Measurements from ENCODE around the gene DNAJC24. TPM values are rescaled to one million over a fixed set of nuclear protein-coding genes. Genes with fewer than 3 reads are reported as not detected.

Gene DNAJC24
- total RNA-seq, 6 donors from 2014 or later, result 3.2 to 32.5 (median 15.9) TPM

DNA sequence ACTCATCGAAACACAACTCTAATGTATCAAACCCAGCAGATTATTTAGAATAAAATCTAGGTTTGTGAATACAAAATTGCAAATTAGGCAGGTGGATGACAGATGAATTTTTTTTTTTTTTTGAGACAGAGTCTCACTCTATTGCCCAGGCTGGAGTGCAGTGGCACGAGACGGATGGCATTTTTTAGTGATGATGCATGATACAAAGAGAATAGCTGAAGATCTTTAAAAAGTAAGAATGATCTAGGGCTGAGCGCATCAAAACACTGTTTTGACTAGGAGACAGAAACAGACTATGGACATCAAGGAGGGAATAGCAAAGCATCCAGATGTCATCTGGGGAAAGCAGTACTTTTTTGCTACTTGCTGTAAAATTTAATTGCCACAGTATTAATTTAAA lies 76.0 kb downstream of the DNAJC24 start:
- 94 to 100% methylated on average over 4 of the region's 4 CpGs for WGBS, 2 donors
- Histone ChIP-seq H3K27me3 (no peaks in the 10 kb centered on the region), H3K36me3 (peaks cover 0 to 14% (median 0%) of the 10 kb centered on the region in 4 donors), H3K4me1 (no peaks in the 10 kb centered on the region), H3K27ac (no peak overlapping the region), H3K4me3 (no peak overlapping the region), H3K9me3 (no peaks in the 10 kb centered on the region)
- no peak for ATAC-seq (ENCODE audit: low FRiP score in 2 of 2)
- TF ChIP-seq POLR2A (IDR thresholded peaks at IDR 0.05) (no peak), EP300 (IDR thresholded peaks at IDR 0.05) (no peak)
- DNase-seq, result no peak

DNA sequence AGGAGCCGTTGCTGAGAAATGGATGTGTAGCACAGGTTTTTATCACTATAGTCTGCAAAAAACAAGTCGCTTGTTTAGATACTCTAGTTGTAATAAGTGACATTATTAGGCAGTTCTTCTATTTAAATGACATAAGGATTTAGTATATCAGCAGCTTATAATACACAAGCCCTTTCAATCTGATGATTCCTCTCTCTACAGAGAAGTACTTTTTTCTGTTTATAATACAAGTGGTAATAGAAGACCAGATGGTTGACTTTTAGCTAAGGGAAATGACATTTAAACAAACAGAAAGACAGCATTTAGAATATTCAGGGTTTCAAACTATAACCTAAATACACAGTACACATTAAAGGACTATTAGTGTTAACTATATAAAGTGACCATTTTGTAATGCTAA lies 79.4 kb downstream of the DNAJC24 start:
- Histone ChIP-seq H3K4me3 (no peak overlapping the region), H3K27ac (no peak overlapping the region), H3K9me3 (no peaks in the 10 kb centered on the region), H3K27me3 (no peaks in the 10 kb centered on the region), H3K36me3 (peaks cover 0 to 22% (median 0%) of the 10 kb centered on the region in 4 donors), H3K4me1 (no peaks in the 10 kb centered on the region)
- no peak for ATAC-seq (ENCODE audit: low FRiP score in 2 of 2)
- no peak for DNase-seq
- WGBS, 2 donors, result 80 to 82% methylated on average over 2 of the region's 2 CpGs
- TF ChIP-seq POLR2A (IDR thresholded peaks at IDR 0.05) (no peak), POLR2AphosphoS5 (IDR thresholded peaks at IDR 0.05) (no peak), EP300 (IDR thresholded peaks at IDR 0.05) (no peak)
- TF ChIP-seq, protein P1, sequence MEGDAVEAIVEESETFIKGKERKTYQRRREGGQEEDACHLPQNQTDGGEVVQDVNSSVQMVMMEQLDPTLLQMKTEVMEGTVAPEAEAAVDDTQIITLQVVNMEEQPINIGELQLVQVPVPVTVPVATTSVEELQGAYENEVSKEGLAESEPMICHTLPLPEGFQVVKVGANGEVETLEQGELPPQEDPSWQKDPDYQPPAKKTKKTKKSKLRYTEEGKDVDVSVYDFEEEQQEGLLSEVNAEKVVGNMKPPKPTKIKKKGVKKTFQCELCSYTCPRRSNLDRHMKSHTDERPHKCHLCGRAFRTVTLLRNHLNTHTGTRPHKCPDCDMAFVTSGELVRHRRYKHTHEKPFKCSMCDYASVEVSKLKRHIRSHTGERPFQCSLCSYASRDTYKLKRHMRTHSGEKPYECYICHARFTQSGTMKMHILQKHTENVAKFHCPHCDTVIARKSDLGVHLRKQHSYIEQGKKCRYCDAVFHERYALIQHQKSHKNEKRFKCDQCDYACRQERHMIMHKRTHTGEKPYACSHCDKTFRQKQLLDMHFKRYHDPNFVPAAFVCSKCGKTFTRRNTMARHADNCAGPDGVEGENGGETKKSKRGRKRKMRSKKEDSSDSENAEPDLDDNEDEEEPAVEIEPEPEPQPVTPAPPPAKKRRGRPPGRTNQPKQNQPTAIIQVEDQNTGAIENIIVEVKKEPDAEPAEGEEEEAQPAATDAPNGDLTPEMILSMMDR (IDR thresholded peaks at IDR 0.05), result no peak

DNA sequence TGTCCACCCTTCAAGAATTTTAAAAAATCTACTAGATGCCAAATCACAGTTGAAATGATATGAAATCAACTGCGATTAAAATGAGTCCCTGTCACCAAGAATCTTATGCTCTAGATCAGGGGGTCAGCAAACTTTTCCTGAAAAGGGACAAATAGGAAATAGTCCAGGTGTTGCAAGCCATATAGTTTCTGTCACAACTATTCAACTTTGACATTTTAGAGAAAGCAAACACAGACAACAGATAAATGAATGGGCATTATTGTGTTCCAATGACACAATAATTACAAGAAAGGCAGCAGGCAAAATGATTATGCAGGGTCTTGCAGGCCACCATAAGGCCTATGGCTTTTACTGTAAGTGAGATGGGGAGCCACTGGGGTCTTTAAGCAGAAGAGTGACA lies 81.2 kb downstream of the DNAJC24 start:
- no peaks in the 10 kb centered on the region for H3K27me3 ChIP-seq
- H3K36me3 ChIP-seq, result peaks cover 0 to 22% (median 0%) of the 10 kb centered on the region in 4 donors
- no peaks in the 10 kb centered on the region for H3K4me1 ChIP-seq
- no peak for DNase-seq
- H3K4me3 ChIP-seq, result no peak overlapping the region
- H3K27ac ChIP-seq, result no peak overlapping the region
- TF ChIP-seq, protein P1 (IDR thresholded peaks at IDR 0.05), result no peak
- H3K9me3 ChIP-seq, result no peaks in the 10 kb centered on the region
- WGBS, 2 donors, result 93 to 100% methylated on average over 1 of the region's 1 CpG
- no peak for ATAC-seq (ENCODE audit: low FRiP score in 2 of 2)

DNA sequence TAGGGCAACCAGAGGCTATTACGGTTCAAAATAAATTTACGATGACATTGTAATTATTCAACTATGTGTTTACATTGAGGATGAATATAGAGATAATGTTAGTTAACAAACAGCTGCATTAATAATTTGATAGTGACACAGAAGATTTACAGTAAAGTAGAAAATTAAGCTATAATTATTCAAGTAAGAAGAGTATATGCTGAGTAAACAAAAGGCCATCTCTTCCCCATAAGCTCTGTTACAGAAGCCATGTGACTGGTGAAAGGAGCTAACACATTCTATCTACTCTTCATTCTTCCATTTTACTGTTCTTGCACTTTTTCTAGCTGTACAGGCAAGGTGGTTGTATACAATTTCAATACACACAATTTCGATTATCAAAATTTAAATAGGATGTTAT lies 85.5 kb downstream of the DNAJC24 start:
- 92 to 97% methylated on average over 3 of the region's 3 CpGs for WGBS, 2 donors
- H3K27ac ChIP-seq, result no peak overlapping the region
- ATAC-seq (ENCODE audit: low FRiP score in 2 of 2), result no peak

DNA sequence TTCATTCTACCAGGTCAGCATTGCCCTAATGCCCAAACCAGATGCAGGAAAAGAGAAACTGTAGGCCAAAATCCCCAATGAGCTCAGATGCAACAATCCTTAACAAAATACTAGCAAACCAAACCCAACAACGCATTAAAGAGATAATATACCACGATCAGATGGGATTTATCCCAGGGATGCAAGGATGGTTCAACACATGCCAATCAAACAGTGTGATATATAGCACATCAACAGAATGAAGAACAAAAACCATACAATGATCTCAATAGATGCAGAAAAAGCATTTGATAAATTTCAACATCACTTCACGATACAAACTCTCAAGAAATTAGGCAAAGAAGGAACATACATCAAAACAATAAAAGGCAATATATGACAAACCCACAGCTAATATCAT lies 94.8 kb downstream of the DNAJC24 start:
- no peaks in the 10 kb centered on the region for H3K27me3 ChIP-seq
- DNase-seq (no peak), ATAC-seq (ENCODE audit: low FRiP score in 2 of 2) (no peak)
- H3K27ac ChIP-seq, result no peak overlapping the region
- H3K4me3 ChIP-seq, result no peak overlapping the region
- TF ChIP-seq POLR2AphosphoS5 (IDR thresholded peaks at IDR 0.05), result no peak
- no peak for TF ChIP-seq EP300 (IDR thresholded peaks at IDR 0.05)
- TF ChIP-seq, protein P1 (IDR thresholded peaks at IDR 0.05), result no peak
- no peak for TF ChIP-seq POLR2A (IDR thresholded peaks at IDR 0.05)
- WGBS, 2 donors, result 93 to 97% methylated on average over 3 of the region's 3 CpGs
- H3K4me1 ChIP-seq, result no peaks in the 10 kb centered on the region
- peaks cover 0 to 5% (median 0%) of the 10 kb centered on the region in 4 donors for H3K36me3 ChIP-seq
- peaks cover 4 to 11% (median 6%) of the 10 kb centered on the region in 4 donors for H3K9me3 ChIP-seq

More for the DNA sequence above, 85.5 kb downstream of the DNAJC24 start:
- no peak for DNase-seq
- H3K4me3 ChIP-seq, result no peak overlapping the region
- TF ChIP-seq POLR2A (IDR thresholded peaks at IDR 0.05), result no peak
- no peak for TF ChIP-seq POLR2AphosphoS5 (IDR thresholded peaks at IDR 0.05)
- TF ChIP-seq, protein P1 (IDR thresholded peaks at IDR 0.05), result no peak
- TF ChIP-seq EP300 (IDR thresholded peaks at IDR 0.05), result no peak
- peaks cover 0 to 8% (median 0%) of the 10 kb centered on the region in 4 donors for H3K36me3 ChIP-seq
- no peaks in the 10 kb centered on the region for H3K4me1 ChIP-seq
- H3K9me3 ChIP-seq, result no peaks in the 10 kb centered on the region
- no peaks in the 10 kb centered on the region for H3K27me3 ChIP-seq

Data from upper lobe of left lung (tissue), 6 donors.